GM18505 (cell line): ENCODE results near the gene TENM4.

Source experiments
- ATAC-seq: cut with Tn5 transposase; IDR thresholded peaks from one replicate; pipeline ENCODE4 v1.9.1; 2021; ENCODE audit not compliant: unreplicated experiment
- POLR2A ChIP-seq: IDR thresholded peaks from 4 replicates; pipeline ENCODE4 v1.6.1; 2011; ENCODE audit warnings: borderline replicate concordance; ENCODE audit not compliant: insufficient read depth, insufficient read length; ENCODE audit errors: extremely low read depth

Gene TENM4

GRCh38 chr11:79060081-79060953 is 380.5 kb downstream of the TENM4 start:
- no peak for ATAC-seq
- TF ChIP-seq POLR2A, result no peak

- no peak for TF ChIP-seq POLR2A
- no peak for ATAC-seq
These were observed 381.7 kb downstream of the TENM4 start for GRCh38 chr11:79059141-79059540.

DNA sequence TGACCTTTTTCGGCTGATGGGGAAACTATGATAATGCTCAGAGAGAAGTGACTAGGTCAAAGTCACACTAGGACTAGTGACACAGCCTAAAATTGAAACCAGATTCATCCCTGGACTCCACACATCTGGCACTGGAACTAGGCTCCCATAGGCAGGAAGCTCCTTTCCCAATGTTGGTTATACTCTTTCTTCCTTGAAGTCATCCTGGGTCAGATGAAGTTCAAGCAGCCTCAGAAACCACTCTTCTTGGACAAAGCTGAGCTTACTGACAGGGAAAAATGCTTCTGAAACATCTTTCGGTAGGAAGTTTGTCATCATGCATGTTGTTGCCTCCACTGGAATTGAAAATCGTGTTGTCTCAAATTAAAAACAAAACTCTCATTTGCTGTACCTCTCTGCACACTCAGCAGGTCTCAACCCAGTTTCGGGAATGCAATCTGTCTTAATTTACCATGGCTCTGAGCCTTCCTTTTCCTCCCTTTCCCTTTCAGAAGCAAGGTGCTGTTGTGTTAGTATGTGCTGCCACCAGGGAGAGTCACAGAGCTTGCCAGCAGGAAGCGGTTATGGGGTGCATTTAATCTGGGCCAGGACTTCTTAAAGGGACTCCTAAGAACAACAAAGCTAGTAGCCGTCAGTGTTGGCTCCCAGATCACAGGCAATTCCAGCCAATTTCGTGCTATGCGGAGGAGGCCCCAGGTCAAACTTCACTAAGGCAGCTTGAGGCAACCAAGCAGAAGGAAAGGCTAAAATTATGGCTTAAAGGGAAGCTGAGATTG is 384.8 kb downstream of the TENM4 start:
- TF ChIP-seq POLR2A, result no peak
- no peak for ATAC-seq

- no peak for ATAC-seq
- TF ChIP-seq POLR2A, result no peak
These were observed 386.2 kb downstream of the TENM4 start for GRCh38 chr11:79054636-79055035.

GRCh38 chr11:79052544-79052943 is 388.3 kb downstream of the TENM4 start:
- ATAC-seq, result no peak
- TF ChIP-seq POLR2A, result no peak

DNA sequence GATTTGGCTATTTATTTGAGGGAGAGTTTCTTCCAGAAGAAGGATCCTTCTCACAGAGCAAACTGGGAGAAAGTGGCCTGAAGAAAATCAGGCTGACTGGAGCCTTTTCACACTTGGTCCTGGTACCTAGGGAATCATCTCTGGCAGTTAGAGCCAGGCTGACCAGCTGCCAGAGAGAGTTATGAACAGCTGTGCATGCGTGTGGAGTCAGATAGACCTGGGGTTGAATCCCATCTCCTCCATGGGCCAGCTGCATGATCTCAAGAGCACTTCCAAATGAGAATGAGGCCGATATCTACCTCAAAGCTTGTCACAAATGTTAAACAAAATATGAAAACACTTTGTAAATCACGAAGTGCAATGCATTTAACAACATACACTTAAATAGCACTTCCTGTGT is 390.0 kb downstream of the TENM4 start:
- TF ChIP-seq POLR2A, result no peak
- ATAC-seq, result no peak

DNA sequence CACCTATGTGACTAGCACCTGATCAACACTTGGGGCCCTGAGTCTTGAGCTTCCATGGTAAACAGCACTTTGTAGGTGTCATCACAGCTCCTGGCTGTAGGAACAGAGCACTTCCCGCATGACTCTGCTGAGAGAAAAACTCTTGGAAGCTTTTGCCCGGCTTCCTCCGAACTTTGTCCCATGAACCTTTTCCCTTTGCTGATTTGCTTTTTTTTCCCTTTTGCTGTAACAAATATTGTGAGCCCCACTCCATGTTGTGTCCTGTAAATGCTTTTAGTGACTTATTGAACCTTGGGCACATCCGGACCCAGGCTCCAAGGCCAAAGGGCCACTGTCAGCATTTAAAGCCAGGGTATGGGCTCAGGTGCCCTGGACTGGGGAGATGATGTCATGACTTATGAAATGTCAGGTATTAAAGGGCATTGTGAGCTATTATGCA is 391.1 kb downstream of the TENM4 start:
- no peak for TF ChIP-seq POLR2A
- ATAC-seq, result no peak

DNA sequence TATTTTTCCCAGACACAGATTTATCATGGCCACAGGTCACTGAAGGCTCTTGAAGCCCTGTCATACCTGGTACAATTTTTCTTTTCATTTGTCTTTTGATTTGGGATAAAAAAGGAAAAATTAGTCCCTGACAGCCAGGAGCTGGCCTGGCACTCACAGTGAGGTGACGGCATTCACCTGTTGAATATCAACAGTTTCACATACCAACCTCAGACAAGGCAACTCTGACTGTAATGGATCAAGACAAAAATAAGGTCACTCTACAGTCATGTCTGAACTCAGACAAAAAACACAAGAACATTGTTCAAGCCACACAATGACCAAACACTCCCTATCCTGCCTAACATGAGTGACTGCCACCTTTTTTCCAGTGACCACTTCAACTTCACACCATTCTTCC is 392.9 kb downstream of the TENM4 start:
- ATAC-seq, result no peak
- TF ChIP-seq POLR2A, result no peak

- no peak for TF ChIP-seq POLR2A
- no peak for ATAC-seq
These were observed 393.5 kb downstream of the TENM4 start for GRCh38 chr11:79047321-79047720.

GRCh38 chr11:79046366-79046765 is 394.5 kb downstream of the TENM4 start:
- no peak for ATAC-seq
- TF ChIP-seq POLR2A, result no peak

GRCh38 chr11:79045800-79046304 is 395.0 kb downstream of the TENM4 start:
- no peak for TF ChIP-seq POLR2A
- ATAC-seq, result no peak

DNA sequence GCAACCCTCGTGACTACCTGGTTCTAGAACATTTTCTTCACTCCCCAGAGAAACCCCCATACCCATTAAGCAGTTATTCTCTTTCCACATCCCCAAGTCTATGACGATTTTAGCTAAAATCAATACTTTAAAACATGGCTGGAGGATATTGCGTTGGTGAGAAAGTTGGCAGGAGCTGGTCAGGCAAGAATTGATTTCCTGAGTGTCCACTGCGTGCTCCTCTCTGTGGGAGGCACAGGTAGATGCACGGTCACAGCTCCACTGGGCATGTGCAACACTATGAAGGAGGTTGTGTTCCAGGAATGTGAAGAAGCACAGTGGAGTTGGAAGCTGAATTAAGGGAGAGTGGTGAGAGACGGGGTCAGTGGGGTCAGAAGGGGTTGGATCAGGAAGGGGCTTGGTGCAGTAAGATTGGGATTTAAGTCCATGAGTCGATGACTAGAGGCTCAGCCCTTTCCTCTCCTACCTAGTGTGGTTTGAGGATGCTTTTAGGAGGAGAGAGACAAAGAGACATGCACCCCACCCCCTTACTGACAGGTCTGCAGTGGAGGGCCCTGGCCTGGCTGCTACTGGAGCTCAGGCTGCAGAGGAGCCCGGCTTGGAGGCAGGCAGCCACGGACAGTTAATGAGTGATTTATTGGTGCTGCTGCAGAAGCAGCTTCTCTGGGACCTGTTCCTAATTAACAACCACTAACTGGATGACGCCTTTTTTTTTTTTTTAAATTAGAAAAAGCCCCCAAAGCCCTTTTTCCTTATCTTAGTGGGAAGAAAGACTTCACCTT is 395.6 kb downstream of the TENM4 start:
- no peak for ATAC-seq
- no peak for TF ChIP-seq POLR2A

- ATAC-seq, result no peak
- TF ChIP-seq POLR2A, result no peak
These were observed 396.6 kb downstream of the TENM4 start for GRCh38 chr11:79044201-79044600.

- ATAC-seq, result no peak
- TF ChIP-seq POLR2A, result no peak
These were observed 397.1 kb downstream of the TENM4 start for GRCh38 chr11:79043726-79044125.

- no peak for TF ChIP-seq POLR2A
- no peak for ATAC-seq
These were observed 398.0 kb downstream of the TENM4 start for GRCh38 chr11:79042824-79043223.
